Psoas muscle (tissue), 8 donors: ENCODE data around the gene CSTB. TPM values are rescaled to one million over a fixed set of nuclear protein-coding genes. Genes with fewer than 3 reads are reported as not detected.

Source experiments
- ATAC-seq, 4 donors: fragments of 200-7000 bp; cut with Tn5 transposase; one replicate each; pipeline ENCODE4 v1.9.1; 2020; ENCODE audit warnings: moderate library complexity in 3 of 4, mild to moderate bottlenecking in 2 of 4
- DNase-seq, 2 donors: peaks; one replicate each; pipeline ENCODE4 v3.0.0-alpha.2; 2020
- H3K27ac ChIP-seq: fragments of 200-600 bp; one replicate; pipeline ENCODE4 v1.8.0; 2022
- H3K27me3 ChIP-seq, 3 donors: fragments of 200-600 bp in 1 of 3; one replicate each; pipeline versions ENCODE4 v1.6.1 to v1.8.0; 2013 to 2022; ENCODE audit warnings: low read length in 2 of 3, mild to moderate bottlenecking in 2 of 3, moderate library complexity in 1 of 3; ENCODE audit not compliant: insufficient read depth in 3 of 3
- H3K36me3 ChIP-seq, 2 donors: fragments of 200-600 bp in 1 of 2; one replicate each; pipeline versions ENCODE4 v1.6.1 to v1.8.0; 2013 to 2022; ENCODE audit warnings: low read depth in 1 of 2, mild to moderate bottlenecking in 1 of 2, moderate library complexity in 1 of 2; ENCODE audit not compliant: insufficient read depth in 1 of 2
- H3K4me1 ChIP-seq: fragments of 200-600 bp; one replicate; pipeline ENCODE4 v1.8.0; 2022
- H3K4me3 ChIP-seq: fragments of 200-600 bp; one replicate; pipeline ENCODE4 v1.8.0; 2022; ENCODE audit warnings: mild to moderate bottlenecking
- H3K9me3 ChIP-seq: fragments of 200-600 bp; one replicate; pipeline ENCODE4 v1.8.0; 2022
- CTCF ChIP-seq: fragments of 200-600 bp; IDR thresholded peaks from one replicate; pipeline ENCODE4 v1.8.0; 2022; ENCODE audit warnings: antibody characterized with exemption
- WGBS, 3 donors: extraction: QIAGEN DNeasy Blood & Tissue Kit; methylation state at CpG; one replicate each; pipeline versions ENCODE4 v1.1.6 to v1.1.7; 2013; 5-methylcytosine and 5-hydroxymethylcytosine counted together
- intact Hi-C, 2 donors: fragments of 100-400 bp; cut with DNase I; formaldehyde crosslinking; loops; one replicate each; pipeline versions ENCODE4 v1.11.0 to v1.14.2; 2022
- polyA plus RNA-seq, 3 donors: library from polyadenylated mRNA; stranded (reverse); fragments of 200-250 nt; gene quantifications; one replicate each; pipeline ENCODE4 v1.2.3, GENCODE V29; 2013
- total RNA-seq, 4 donors: library from RNA; stranded (reverse); fragmentation: NEBNext Ultra II Directional in 2 of 4; extraction: Animal tissue kit (Norgen Biotek cat#: 25700) in 2 of 4; gene quantifications; one replicate each; pipeline versions ENCODE4 v1.2.1 to v1.2.4, GENCODE V29; 2021 to 2023
- donor health status: healthy with polysubstance abuse.
- donor health status: DM: no; HTN: no; CAD: no; lungs with moderate emphysema.
- donor health status: Bipolar disorder and iron deficiency.
- donor health status: healthy.
- donor health status: DM: yes; HTN: yes; CAD: no.
- donor health status: DM: no; HTN: no; CAD: no.
- donor health status: DM: no; HTN: no; CAD: no.
- donor health status: DM: yes; HTN: yes; CAD: no.

The CSTB gene
- total and polyA plus RNA-seq, 7 donors, result 16.0 to 35.2 (median 21.3) TPM

- ATAC-seq (no peak), DNase-seq (no peak)
- Histone ChIP-seq H3K4me1 (peaks cover 7% of the 10 kb centered on the region), H3K4me3 (no peak overlapping the region), H3K36me3 (peaks cover 2 to 11% of the 10 kb centered on the region in 2 donors), H3K27me3 (no peaks in the 10 kb centered on the region), H3K27ac (no peak overlapping the region), H3K9me3 (no peaks in the 10 kb centered on the region)
- 51 to 60% (median 59%) methylated on average over 19 to 20 of the region's 20 CpGs for WGBS, 3 donors
- intact Hi-C loops, result loop anchor here in 1 of 2 donors (5.0 kb wide), 1 partner anchor 61 kb away; the partner anchor contains the start of gene PDXK
- no peak for TF ChIP-seq CTCF
Observed at GRCh38 chr21:43778469-43779335, 2.6 kb upstream of the CSTB start.

GRCh38 chr21:43777953-43778352 lies 1.8 kb upstream of the CSTB start:
- Histone ChIP-seq H3K36me3 (peaks cover 2 to 18% of the 10 kb centered on the region in 2 donors), H3K27me3 (no peaks in the 10 kb centered on the region), H3K9me3 (no peaks in the 10 kb centered on the region), H3K4me1 (peaks cover 7% of the 10 kb centered on the region), H3K4me3 (no peak overlapping the region), H3K27ac (no peak overlapping the region)
- intact Hi-C loops, result loop anchor here in 1 of 2 donors (5.0 kb wide), 1 partner anchor 61 kb away; the partner anchor contains the start of gene PDXK
- 94 to 97% (median 96%) methylated on average over 5 of the region's 5 CpGs for WGBS, 3 donors
- DNase-seq, result no peak
- ATAC-seq, result no peak
- no peak for TF ChIP-seq CTCF

GRCh38 chr21:43775190-43775589 lies 918 bp downstream of the CSTB start:
- Histone ChIP-seq H3K9me3 (no peaks in the 10 kb centered on the region), H3K36me3 (peaks cover 2 to 25% of the 10 kb centered on the region in 2 donors), H3K27me3 (no peaks in the 10 kb centered on the region), H3K27ac (no peak overlapping the region), H3K4me1 (peaks cover 7% of the 10 kb centered on the region), H3K4me3 (peak overlapping the region; percentile 83)
- intact Hi-C loops, result loop anchor here in 1 of 2 donors (5.0 kb wide), 1 partner anchor 58 kb away; the partner anchor contains the start of gene PDXK
- ATAC-seq (no peak), DNase-seq (peak in 1 of 2 donors; percentile 45)
- 77 to 89% (median 83%) methylated on average over 12 of the region's 12 CpGs for WGBS, 3 donors
- TF ChIP-seq CTCF, result no peak

GRCh38 chr21:43774163-43774562 lies 1.9 kb downstream of the CSTB start:
- 93 to 100% (median 93%) methylated on average over 10 of the region's 10 CpGs for WGBS, 3 donors
- TF ChIP-seq CTCF, result no peak
- Histone ChIP-seq H3K27ac (no peak overlapping the region), H3K36me3 (peaks cover 2 to 25% of the 10 kb centered on the region in 2 donors), H3K27me3 (no peaks in the 10 kb centered on the region), H3K9me3 (no peaks in the 10 kb centered on the region), H3K4me3 (no peak overlapping the region), H3K4me1 (peaks cover 7% of the 10 kb centered on the region)
- DNase-seq (no peak), ATAC-seq (no peak)
- intact Hi-C loops, result no loop called here
